C4-2B (cell line): ENCODE results near the gene MUC15.

Experiments
- ZFX ChIP-seq: fragments of 450-650 bp; IDR thresholded peaks from 2 replicates; pipeline ENCODE4 v1.6.1; 2017
- TF ChIP-seq, protein P1 (sequence below): fragments of 450-650 bp; conservative IDR thresholded peaks from 2 replicates; pipeline ENCODE4 v1.5.1; 2017; ENCODE audit warnings: mild to moderate bottlenecking

DNA sequence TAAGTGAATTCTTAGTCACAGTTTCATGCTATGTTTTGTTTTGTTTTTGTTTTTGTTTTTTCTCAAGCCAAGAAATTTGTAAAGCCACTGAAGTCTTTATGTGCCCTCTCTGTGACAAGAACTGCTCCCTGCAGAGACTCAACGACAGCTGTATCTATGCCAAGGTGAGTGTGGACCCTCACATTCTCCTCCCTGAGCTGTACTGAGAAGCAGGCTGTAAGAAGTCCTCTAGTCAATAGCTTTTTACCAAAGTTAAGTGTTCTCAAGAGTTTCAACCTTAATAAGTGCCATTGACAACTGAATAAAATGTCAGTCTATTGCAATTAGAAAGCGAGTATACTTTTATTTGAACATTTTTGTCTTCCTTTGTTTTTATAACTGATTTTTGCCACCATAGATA is 18.9 kb downstream of the MUC15 start:
- TF ChIP-seq, protein P1, sequence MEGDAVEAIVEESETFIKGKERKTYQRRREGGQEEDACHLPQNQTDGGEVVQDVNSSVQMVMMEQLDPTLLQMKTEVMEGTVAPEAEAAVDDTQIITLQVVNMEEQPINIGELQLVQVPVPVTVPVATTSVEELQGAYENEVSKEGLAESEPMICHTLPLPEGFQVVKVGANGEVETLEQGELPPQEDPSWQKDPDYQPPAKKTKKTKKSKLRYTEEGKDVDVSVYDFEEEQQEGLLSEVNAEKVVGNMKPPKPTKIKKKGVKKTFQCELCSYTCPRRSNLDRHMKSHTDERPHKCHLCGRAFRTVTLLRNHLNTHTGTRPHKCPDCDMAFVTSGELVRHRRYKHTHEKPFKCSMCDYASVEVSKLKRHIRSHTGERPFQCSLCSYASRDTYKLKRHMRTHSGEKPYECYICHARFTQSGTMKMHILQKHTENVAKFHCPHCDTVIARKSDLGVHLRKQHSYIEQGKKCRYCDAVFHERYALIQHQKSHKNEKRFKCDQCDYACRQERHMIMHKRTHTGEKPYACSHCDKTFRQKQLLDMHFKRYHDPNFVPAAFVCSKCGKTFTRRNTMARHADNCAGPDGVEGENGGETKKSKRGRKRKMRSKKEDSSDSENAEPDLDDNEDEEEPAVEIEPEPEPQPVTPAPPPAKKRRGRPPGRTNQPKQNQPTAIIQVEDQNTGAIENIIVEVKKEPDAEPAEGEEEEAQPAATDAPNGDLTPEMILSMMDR = no peak
- TF ChIP-seq ZFX = no peak
